Skeletal muscle cell (primary cell): ENCODE measurements around the gene CBLB.

ENCODE experiments used
- DNase-seq: peaks from one replicate; pipeline ENCODE4 v3.0.0-alpha.2; 2010; ENCODE audit warnings: low read depth
- H3K4me3 ChIP-seq: 2 replicates; pipeline ENCODE4 v1.5.1; 2011; ENCODE audit warnings: low read depth, mild to moderate bottlenecking, control low read depth, low read length, moderate library complexity

CBLB gene

GRCh38 chr3:105850593-105850992, 18.2 kb downstream of the CBLB start:
- no peak for DNase-seq

GRCh38 chr3:105848821-105849220, 20.0 kb downstream of the CBLB start:
- H3K4me3 ChIP-seq = no peak overlapping the region
- no peak for DNase-seq

More at GRCh38 chr3:105850593-105850992, 18.2 kb downstream of the CBLB start:
- no peak overlapping the region for H3K4me3 ChIP-seq

- no peak overlapping the region for H3K4me3 ChIP-seq
- DNase-seq = no peak
These were observed 20.9 kb downstream of the CBLB start for GRCh38 chr3:105847865-105848264.

DNA sequence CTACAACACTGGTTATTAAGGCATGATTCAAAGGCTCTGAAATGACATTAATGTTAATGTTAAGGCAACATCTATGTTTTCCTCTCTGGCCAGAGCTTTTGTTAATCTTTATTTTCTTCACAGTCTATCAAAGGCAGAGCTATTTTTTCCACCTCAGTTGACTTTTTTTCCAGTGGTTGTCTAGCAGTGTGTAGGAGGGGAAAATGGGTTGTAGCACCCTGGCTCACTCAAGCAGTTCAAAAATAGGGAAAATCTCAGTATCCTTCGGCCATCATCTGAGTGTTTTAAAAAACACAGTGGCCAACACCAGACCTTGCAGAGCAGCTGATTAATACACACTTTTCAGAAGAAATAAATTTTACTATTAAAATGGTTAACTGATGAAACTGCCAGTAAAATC, 21.4 kb downstream of the CBLB start:
- H3K4me3 ChIP-seq = no peak overlapping the region
- DNase-seq = no peak

DNA sequence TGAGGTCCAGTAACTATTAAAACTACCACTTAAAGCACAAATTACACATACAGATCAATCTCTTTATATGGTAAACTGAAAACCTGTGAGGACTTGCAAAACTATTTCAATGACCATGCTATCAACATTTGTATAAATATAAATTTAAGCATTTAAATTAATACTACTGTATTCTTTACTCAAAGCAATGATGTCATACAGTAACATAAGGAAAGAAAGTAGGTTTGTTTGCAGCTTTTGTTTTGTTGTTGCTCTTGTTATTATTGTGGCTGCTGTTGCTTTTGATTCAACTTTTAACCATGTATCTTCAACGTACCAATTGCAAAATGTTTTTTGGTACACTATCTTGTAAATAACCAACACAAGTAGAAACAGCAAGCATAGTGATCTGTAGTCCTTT, 22.0 kb downstream of the CBLB start:
- DNase-seq = no peak
- H3K4me3 ChIP-seq = no peak overlapping the region

DNA sequence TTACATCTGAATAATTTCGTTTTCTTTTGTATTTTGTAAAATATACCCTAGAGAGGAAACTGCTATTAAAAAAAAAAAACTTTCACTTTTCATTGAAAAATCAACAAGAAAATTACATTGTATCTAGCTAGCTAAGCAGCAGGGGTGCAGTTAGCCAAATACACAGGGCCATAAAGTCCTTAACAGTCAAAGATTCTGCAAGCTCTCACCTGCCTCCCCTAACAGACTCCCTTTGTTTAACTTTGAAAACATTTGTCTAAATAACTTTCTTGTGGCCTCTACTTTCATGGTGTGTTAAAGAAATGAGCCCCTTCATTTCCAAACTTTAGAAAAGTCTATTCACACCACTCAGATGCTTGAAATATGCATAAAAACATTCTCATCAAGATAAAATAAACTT, 23.3 kb downstream of the CBLB start:
- no peak for DNase-seq
- H3K4me3 ChIP-seq = no peak overlapping the region

GRCh38 chr3:105844704-105845103, 24.1 kb downstream of the CBLB start:
- no peak for DNase-seq
- no peak overlapping the region for H3K4me3 ChIP-seq

GRCh38 chr3:105843994-105844393, 24.8 kb downstream of the CBLB start:
- H3K4me3 ChIP-seq = no peak overlapping the region
- no peak for DNase-seq

- DNase-seq = no peak
- no peak overlapping the region for H3K4me3 ChIP-seq
These were observed 25.9 kb downstream of the CBLB start for GRCh38 chr3:105842943-105843342.

- no peak overlapping the region for H3K4me3 ChIP-seq
- DNase-seq = no peak
These were observed 26.4 kb downstream of the CBLB start for GRCh38 chr3:105842449-105842848.

DNA sequence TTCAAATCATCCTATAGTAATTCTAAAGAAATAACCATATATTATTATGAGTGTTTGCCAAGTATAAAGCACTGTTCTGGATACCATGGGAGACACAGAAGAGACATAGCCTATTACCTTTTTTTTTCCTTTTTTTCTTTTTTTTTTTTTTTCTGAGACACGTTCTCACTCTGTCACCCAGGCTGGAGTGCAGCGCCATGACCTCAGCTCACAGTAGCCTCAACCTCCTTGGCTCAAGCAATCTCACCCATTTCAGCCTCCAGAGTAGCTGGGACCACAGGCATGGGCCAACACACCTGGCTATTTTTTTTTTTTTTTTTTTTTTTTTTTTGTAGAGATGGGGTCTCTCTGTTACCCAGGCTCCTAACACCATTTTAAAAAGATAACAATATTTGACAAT, 30.9 kb downstream of the CBLB start:
- no peak overlapping the region for H3K4me3 ChIP-seq
- no peak for DNase-seq

GRCh38 chr3:105837143-105837740, 31.6 kb downstream of the CBLB start:
- DNase-seq = no peak
- H3K4me3 ChIP-seq = no peak overlapping the region

GRCh38 chr3:105836533-105836932, 32.3 kb downstream of the CBLB start:
- peak; percentile 91 for DNase-seq
- no peak overlapping the region for H3K4me3 ChIP-seq

DNA sequence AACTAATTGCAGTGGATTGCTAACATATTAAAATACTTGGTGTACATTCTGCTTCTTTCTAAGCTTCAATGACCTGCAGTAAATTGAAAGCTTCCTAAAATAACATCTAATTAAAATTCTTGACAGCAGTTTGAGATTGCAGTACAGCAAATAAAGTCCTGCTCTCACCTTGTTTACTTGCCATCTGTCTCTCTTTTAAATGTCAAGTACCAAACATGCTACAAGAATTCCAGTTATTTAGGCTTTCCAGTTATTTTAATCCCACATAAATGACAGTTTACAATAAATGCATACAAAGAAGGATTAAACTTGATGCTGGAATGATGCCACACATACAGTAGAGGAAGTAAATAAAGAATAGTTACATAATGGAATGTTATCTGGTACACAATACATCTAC, 33.2 kb downstream of the CBLB start:
- H3K4me3 ChIP-seq = no peak overlapping the region
- no peak for DNase-seq

DNA sequence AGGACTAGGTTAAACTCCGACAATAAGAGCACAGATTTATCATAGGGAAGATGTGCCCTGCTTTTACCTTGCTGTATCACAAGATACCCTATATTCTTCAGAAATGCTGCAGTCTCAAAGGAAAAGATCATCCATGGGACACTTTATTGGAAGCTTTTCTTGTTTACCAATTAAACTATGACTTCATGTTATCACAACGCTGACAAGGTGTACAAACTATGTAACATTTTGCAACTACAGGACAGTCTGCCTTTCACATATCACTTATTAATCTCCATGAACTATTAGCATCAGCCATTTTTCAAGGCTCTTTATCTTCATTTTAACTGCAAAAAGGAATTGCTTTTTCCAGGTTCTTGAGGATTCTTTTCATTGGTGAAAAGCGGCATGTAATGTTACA, 34.0 kb downstream of the CBLB start:
- no peak for DNase-seq
- H3K4me3 ChIP-seq = no peak overlapping the region

- no peak overlapping the region for H3K4me3 ChIP-seq
- no peak for DNase-seq
These were observed 36.2 kb downstream of the CBLB start for GRCh38 chr3:105832644-105833043.

GRCh38 chr3:105830836-105831235, 38.0 kb downstream of the CBLB start:
- no peak overlapping the region for H3K4me3 ChIP-seq
- no peak for DNase-seq

DNA sequence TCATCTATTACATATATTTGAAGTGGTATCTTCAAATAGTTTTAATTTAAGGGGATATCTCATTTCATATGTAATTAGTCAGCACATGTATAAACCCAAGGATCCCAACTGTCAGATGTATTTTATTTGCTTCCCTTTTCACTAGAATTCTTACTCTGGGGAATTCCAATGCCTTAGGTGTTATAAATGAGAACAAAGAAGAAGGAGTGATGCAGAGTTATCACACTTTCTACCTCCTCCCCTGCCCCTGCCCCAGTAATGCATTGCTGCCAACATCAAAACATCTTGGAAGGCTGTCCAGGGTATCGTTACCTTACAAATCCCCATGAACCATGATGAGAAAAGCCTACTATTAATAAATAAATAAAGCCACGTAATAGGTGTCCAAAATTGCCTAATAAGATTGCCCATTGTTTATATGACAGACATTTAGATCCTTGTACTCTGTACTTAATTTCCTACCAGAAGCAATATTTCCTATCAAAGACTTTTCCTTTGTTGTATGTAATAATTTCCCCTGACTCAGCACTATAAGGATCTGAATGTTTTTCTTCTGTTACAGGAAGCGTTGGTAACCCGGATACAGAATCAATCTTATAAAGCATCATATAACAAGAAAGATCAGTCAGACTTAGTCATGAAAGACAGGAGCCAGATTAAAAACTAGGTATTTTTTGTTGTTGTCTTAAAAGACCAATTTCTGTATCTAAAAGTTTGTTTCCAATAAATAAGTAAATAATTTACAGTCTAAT, 38.8 kb downstream of the CBLB start:
- no peak for DNase-seq

GRCh38 chr3:105829229-105829628, 39.6 kb downstream of the CBLB start:
- no peak overlapping the region for H3K4me3 ChIP-seq
- DNase-seq = no peak

More for the DNA sequence above, 38.8 kb downstream of the CBLB start:
- H3K4me3 ChIP-seq = no peak overlapping the region

GRCh38 chr3:105828703-105829102, 40.1 kb downstream of the CBLB start:
- H3K4me3 ChIP-seq = no peak overlapping the region
- DNase-seq = no peak

GRCh38 chr3:105827959-105828358, 40.9 kb downstream of the CBLB start:
- no peak overlapping the region for H3K4me3 ChIP-seq
- DNase-seq = peak; percentile 92
